Activated CD8-positive, alpha-beta memory T cell treated with anti-CD3 and anti-CD28 coated beads for 24 hours (primary cell): Measurements from ENCODE around the gene ZNF554.
"Not testable (repeated sequence)": the region's sequence is repeated elsewhere in the genome, so short reads cannot be mapped to it uniquely, and the experiment has no call there.

Source experiments
- DNase-seq: peaks from one replicate; pipeline ENCODE4 v3.0.0-alpha.2; 2020

ZNF554 gene

GRCh38 chr19:2808129-2808941 is 11.3 kb upstream of the ZNF554 start:
- DNase-seq = no peak

- DNase-seq = no peak
These were observed 10.1 kb upstream of the ZNF554 start for GRCh38 chr19:2809387-2810140.

- no peak for DNase-seq
These were observed 9.3 kb upstream of the ZNF554 start for GRCh38 chr19:2810141-2811091.

- DNase-seq = no peak
These were observed 8.4 kb upstream of the ZNF554 start for GRCh38 chr19:2811221-2811722.

GRCh38 chr19:2811735-2812413 is 7.8 kb upstream of the ZNF554 start:
- no peak for DNase-seq

GRCh38 chr19:2812414-2813234 is 7.0 kb upstream of the ZNF554 start:
- DNase-seq = no peak

- DNase-seq = no peak
These were observed 6.2 kb upstream of the ZNF554 start for GRCh38 chr19:2813235-2814160.

GRCh38 chr19:2814426-2814825 is 5.2 kb upstream of the ZNF554 start:
- DNase-seq = no peak

GRCh38 chr19:2815191-2815614 is 4.5 kb upstream of the ZNF554 start:
- DNase-seq = no peak

GRCh38 chr19:2815923-2816322 is 3.7 kb upstream of the ZNF554 start:
- DNase-seq = no peak

GRCh38 chr19:2816641-2817040 is 3.0 kb upstream of the ZNF554 start:
- no peak for DNase-seq

- DNase-seq = not testable (repeated sequence)
These were observed 2.3 kb upstream of the ZNF554 start for GRCh38 chr19:2817237-2817829.

- no peak for DNase-seq
These were observed 539 bp downstream of the ZNF554 start for GRCh38 chr19:2820112-2820702.

GRCh38 chr19:2822846-2823245 is 3.2 kb downstream of the ZNF554 start:
- no peak for DNase-seq

- no peak for DNase-seq
These were observed 4.0 kb downstream of the ZNF554 start for GRCh38 chr19:2823646-2824045.

GRCh38 chr19:2824129-2824528 is 4.5 kb downstream of the ZNF554 start:
- DNase-seq = no peak

- DNase-seq = no peak
These were observed 7.4 kb downstream of the ZNF554 start for GRCh38 chr19:2827022-2827421.

GRCh38 chr19:2827840-2828489 is 8.3 kb downstream of the ZNF554 start:
- no peak for DNase-seq
